ENCODE data around the gene STARD9.
"Not testable (repeated sequence)": the region's sequence is repeated elsewhere in the genome, so short reads cannot be mapped to it uniquely, and the experiment has no call there.

Gene STARD9

DNA sequence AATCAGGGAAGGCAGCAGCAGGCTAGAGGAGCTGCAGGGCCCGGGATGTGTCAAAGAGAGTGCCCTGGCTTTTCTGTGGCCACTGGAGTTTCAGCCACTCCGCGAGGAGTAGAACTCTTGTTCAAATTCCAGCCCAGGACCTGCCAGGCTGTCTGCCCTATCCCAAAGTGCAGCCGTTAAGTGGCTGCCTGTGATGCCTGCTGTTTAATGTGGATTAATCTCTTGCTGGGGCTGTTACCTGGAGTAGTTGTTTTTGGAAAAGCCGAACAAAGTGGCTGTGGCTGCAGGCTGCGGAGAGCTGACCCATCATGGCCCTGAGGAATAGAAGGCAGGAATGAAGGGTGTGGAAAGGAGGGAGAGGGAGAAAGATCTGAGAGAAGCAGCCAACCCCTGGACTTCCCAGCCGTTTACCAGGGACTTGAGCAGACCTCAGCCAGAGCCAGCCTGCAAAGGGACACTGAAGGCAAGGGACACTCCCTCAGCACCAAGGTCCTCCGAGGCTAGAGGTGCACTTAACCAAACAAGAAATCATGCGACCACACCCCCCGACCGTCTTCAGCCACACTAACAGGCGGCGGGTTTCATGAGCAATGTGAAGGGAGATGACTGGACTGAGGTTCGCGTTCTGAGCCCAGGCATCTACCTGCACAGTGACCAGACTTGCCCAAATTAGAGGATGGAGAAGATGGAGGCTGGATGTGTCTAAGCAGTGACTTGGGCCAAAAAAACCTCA, 156.9 kb downstream of the STARD9 start:
- no peak for DNase-seq

GRCh38 chr15:42733027-42733426, 157.6 kb downstream of the STARD9 start:
- DNase-seq: no peak

DNA sequence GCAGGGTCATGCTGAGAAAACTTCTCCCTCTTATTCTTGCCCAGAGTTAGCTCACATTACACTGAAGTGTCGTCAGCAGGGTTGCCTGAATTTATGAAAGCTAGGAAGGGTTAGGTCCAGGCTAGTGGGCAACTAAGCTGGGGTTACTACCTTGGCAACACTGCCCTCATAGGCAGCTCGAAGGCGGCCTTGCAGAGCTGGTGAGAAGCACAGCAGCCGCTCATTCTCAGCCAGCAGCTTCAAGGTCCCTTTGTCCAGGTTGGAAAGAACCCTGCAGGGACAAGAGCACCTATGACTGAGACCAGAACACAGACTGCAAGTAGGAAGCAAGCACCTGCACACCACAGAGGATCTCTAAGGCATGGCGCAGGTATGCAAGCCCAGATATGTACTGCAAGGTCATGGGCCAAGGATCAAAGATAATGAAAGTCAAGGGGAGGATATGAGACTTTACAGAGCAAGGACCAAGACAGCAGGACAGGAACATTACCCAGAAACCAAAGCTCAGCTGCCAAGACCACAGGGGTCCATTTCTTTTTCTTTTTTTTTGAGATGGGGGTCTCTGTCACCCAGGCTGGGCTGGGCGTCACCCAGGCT, 158.8 kb downstream of the STARD9 start:
- no peak for DNase-seq

DNA sequence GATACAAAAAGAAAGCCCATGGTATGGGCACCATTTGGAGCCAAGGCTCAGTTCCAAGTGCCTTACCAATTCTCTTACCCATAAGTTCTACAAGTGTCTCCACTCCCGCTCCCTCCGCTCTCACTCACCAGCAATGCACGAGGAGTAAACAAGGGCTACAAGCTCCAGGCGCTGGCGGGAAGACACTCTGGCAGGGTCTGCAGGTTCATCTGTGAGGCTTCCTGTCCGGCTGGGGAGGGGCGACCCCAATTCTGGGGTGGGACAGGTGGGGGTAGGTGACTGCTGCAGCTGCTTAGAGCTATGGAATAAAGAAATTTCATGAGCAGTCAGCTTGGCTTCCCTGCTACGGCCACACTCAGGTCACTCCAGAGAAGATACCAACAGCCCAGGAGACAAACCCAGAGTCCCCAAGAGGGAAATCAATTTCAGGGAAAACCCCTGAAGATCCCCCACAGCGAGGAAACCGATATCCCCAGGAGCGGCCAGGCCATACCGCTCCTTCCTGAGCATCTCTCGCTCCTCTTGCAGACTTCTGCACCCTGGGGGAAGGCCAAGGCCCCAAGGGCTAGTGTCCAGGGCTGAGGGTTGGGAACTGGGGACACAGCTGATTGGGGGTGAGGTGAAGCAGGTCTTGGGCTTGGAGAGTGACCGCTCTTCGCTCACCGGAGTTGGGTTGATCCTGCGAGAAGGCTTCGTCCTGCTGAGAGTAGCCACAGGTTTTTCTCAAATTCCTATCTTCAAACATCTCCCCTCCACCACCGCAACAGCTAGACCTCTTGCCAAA, 160.2 kb downstream of the STARD9 start:
- DNase-seq: no peak

GRCh38 chr15:42736178-42736792, 160.9 kb downstream of the STARD9 start:
- DNase-seq: no peak

DNA sequence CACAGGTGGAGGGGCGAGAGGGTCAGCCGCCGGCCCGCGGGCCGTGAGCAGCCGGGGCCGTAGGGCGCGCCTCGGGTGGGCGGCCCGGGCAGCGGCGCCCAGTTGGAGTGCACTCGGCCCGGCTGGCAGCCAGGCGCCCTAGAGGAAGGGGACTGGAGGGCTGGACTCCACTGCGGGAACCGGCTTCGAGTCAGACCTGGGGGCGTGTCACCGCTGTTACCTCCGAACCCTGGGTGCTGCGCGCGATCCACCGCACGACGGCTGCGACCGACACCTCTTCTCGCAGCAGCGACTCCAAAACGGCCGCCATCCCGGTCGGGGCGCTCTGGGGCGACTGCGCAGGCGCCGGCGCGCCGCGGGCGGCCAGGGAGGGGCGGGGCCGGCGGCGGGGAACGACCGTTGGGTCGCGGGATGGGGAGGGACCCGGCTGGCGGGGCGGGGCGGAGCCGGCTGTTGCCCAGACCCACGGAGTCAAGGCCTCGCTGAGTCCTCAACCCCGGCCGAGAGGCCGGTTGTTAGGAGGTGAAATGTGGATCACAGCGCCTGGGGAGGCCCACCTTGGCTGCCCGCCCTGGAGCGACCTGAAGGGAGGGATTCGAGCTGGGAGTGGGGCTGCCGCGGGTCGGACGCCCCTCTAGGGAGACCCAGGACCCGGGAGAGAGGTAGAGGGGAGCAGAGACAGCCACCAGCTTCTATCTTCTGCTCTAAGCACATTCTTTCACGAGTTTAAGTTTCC, 161.6 kb downstream of the STARD9 start, which contains the start of gene CDAN1:
Gene CDAN1, minus strand, starts transcription at position 336 of the 736 bp plus-strand sequence. Its CDS starts 26 bp downstream, at position 310.
- DNase-seq: peak in 1 of 2 experiments; percentile 45

DNA sequence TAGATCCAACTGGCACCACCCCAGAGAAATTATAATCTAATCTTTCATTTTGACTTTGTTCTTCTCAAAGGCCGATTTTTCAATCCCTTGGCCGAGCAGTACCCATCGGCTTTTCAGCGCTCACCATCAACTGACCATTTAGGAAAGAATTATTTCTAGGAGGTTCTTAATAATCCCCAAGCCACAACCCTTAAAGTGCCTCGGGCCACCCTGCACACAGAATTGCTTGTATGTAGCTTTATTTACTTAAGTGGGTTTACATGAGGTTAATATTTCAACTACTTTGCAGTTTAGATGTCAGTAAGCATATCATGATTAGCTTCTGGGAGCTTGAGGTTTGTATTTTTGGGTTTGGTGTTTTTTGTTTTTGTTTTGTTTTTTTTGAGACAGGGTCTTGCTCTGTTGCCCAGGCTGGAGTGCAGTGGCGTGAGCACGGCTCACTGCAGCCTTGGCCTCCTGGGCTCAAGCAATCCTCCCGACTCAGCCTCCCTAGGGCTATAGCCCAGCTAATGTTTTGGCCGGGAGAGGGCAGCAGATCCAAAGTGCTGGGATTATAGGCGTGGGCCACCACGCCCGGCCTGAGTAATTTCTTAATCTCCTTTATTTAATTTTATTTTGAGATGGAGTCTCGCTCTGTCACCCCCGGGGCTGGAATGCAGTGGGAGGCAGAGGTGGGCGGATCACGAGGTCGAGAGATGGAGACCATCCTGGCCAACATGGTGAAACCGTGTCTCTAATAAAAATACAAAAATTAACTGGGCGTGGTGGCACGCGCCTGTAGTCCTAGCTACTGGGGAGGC, 162.3 kb downstream of the STARD9 start:
- no peak for DNase-seq

DNA sequence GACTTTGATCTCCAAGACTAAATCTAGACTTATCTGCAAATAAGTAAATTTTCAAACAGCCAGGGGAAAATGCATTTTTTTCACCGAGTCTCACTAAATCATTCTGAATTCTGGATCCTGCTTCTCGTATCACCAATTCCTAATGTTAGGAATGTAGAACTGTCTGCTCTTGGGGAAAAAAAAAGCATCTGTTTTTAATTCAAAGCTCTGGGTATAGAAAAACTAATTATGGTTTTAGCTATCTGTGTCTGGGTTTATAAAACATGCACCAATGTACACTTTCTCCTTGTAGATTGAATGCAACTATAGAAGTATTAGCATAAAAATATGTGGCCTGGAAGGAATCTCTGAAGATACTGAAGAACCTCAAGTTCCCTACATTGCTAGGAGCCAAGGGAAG, 166.3 kb downstream of the STARD9 start:
- no peak for DNase-seq

GRCh38 chr15:42742149-42742548, 166.7 kb downstream of the STARD9 start:
- no peak for DNase-seq

- no peak for DNase-seq
Observed at GRCh38 chr15:42744195-42744594, 168.8 kb downstream of the STARD9 start.

GRCh38 chr15:42749266-42749665, 173.9 kb downstream of the STARD9 start:
- no peak for DNase-seq

GRCh38 chr15:42750306-42750705, 174.9 kb downstream of the STARD9 start:
- DNase-seq: no peak

DNA sequence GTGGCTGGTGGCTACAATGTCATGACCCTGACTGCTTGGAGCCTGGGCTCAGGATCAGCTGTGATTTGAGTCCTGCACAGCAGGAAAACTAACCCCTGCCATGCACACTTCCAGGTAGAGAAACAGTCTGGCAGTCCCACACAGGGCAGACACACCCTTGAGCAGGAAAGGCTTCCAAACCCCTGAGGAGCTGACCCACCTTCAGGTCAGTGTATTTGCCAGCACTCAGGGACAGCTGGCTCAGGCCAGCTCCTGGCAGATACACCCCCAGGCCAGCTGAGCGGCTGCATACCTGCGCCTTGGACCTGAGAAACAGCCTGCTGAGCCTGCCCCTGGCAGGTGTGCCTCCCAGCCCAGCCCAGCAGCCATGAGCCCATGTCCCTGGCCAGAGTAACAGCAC, 183.7 kb downstream of the STARD9 start:
- no peak for DNase-seq

GRCh38 chr15:42760759-42761158, 185.4 kb downstream of the STARD9 start:
- DNase-seq: no peak

DNA sequence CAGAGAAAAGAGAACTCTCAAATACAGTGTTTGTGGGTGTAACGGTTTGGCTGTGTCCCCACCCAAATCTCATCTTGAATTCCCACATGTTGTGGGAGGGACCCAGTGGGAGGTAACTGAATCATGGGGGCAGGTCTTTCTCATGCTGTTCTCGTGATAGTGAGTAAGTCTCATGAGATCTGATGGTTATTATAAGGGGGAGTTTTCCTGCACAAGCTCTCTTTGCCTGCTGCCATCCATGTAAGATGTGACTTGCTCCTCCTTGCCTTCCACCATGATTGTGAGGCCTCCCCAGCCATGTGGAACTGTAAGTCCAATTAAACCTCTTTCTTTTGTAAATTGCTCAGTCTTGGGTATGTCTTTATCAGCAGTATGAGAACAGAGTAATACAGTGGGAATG, 186.4 kb downstream of the STARD9 start:
- not testable (repeated sequence) for DNase-seq

GRCh38 chr15:42764154-42764731, 188.8 kb downstream of the STARD9 start:
- not testable (repeated sequence) for DNase-seq

GRCh38 chr15:42766109-42766508, 190.7 kb downstream of the STARD9 start:
- not testable (repeated sequence) for DNase-seq
